Activated T-cell treated with anti-CD3 and anti-CD28 coated beads, Interleukin-2, amount 50 U/mL, for 1 hour (primary cell): ENCODE data around the gene UCN.
"Not testable (repeated sequence)": the region's sequence is repeated elsewhere in the genome, so short reads cannot be mapped to it uniquely, and the experiment has no call there.

Experiments
- DNase-seq: peaks from one replicate; pipeline ENCODE4 v3.0.0-alpha.2; 2020

Gene UCN

DNA sequence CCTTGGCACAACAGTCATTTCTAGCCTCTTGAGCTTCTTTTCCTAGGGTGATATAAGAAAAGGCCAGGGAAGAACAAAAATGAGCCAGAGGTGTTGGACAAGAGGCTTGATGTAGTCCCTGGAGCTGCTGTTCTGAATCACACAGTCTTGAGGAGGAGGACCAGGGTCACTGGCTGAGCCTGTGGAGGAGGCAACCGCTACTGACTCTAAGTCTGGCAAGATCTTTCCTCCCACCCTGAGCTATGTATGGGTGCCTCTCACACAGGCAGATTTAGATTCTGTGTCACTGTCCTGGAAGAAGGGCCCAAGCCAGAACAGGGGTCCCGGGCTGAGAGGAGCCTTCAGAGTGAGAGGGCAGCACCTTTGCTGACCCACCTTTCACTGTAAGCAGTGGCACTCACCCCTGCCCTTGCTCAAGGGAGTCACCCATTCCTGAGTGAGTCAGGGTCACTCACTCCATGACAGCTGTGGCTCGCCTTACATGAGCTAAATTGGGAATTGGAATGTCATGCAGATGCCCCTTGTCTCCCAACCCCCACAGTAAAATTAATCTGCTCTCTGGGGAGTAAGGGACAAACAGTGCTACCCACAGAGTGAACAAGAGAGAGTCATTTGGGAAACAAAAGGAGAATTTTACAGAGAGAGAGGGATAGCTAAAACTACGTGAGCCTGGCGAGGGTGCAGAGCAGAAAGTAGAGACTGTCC lies 26.2 kb downstream of the UCN start, which contains the start of gene TRIM54:
Gene TRIM54, plus strand, starts transcription at position 575 of the 705 bp plus-strand sequence. CDS start 303 bp downstream, outside the sequence.
- DNase-seq = no peak

GRCh38 chr2:27281442-27281841 lies 26.8 kb downstream of the UCN start:
- no peak for DNase-seq

DNA sequence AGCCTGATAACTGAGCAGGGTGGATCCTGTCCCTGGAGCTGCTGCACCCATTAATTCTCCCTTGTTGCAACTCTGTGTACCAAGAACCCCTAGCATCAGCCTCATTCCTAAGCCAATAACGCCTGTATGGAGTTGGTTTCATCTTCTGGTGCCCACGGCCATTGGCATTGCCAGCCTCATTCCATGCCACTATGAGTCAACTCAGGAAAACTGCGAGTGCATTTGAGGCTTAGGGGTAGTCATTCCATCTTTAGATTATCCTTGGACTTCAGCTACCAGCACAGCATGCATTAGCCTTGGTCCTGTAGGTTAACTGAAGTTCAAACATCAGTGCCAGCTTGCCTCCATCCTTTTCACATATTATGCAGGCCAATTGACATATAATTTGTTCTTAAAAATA lies 27.4 kb downstream of the UCN start:
- DNase-seq = no peak

- no peak for DNase-seq
Observed at GRCh38 chr2:27278010-27278409, 30.2 kb downstream of the UCN start.

GRCh38 chr2:27275211-27276150 lies 32.8 kb downstream of the UCN start, which contains the start of gene DNAJC5G:
Gene DNAJC5G (plus strand): TSS chr2:27275433. CDS start chr2:27276729, 1,296 bp downstream.
- no peak for DNase-seq

- DNase-seq = not testable (repeated sequence)
Observed at GRCh38 chr2:27272537-27273522, 35.4 kb downstream of the UCN start.

GRCh38 chr2:27271631-27272340 lies 36.5 kb downstream of the UCN start:
- no peak for DNase-seq

GRCh38 chr2:27270670-27271069 lies 37.6 kb downstream of the UCN start:
- DNase-seq = no peak

GRCh38 chr2:27270131-27270530 lies 38.1 kb downstream of the UCN start:
- no peak for DNase-seq

DNA sequence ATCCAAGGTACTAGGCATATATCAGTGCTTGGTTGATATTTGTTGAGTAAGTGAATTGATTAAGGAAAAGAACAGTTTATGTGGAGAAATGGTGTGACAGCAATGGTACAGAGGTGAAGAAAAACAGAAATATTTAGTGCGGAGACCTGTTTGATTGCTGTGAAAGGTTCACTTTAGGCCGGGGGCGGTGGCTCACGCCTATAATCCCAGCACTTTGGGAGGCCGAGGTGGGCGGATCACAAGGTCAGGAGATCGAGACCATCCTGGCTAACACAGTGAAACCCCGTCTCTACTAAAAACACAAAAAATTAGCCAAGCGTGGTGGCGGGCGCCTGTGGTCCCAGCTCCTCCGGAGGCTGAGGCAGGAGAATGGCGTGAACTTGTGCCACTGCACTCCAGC lies 39.9 kb downstream of the UCN start:
- not testable (repeated sequence) for DNase-seq

DNA sequence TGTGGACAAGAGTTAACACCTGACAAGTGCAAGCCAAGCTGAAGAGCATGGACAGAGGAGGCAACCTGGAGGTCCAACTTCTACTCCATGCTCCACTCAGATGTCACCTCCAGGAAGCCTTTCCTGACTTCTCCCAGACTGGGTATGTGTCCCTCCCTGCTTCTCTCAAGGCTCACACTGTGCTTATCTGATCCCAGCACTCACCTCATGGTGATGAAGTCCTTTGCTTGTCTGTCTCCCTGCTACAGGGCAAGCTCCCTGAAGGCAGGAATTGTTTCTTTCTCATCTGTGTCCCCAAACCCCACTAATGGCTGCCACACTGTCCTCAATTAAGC lies 42.7 kb downstream of the UCN start:
- no peak for DNase-seq

DNA sequence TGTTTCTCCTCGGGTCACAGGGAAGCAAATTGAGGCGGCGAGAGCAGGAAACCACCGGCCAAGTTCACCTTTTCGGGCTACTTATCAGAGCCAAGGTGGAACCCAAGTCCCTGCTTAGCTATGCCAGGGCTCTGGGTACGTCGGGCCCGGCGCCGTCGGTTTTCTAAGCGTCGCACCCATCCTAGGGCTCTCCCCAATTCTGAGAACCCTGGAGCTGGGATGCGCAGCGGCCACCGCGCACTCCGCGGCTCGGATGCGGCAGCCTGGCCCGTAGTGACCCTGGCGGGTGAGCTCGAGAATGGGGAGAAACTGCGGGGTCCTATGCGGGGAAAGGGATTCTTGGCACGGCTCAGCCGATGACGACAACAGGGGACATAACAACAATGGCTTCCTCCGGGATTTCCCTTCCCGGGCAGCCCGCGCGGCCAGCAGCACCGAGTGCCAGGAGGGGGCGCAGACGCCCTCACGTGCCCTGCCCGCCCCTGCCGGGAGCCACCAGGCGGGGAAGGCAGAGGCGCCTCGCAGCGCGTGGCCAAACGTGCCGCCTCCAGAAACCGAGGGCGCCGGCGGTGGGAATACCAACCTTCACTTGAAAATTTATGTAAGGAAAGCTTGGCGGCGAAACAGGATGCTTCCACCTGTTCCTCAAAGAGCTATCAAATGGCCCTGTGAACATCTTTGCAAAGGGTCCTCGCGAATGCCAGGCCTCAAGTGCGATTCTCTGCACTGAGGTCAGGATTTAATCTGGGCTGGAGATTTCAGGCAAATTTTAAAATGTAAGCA lies 43.3 kb downstream of the UCN start:
- peak; percentile 75 for DNase-seq

DNA sequence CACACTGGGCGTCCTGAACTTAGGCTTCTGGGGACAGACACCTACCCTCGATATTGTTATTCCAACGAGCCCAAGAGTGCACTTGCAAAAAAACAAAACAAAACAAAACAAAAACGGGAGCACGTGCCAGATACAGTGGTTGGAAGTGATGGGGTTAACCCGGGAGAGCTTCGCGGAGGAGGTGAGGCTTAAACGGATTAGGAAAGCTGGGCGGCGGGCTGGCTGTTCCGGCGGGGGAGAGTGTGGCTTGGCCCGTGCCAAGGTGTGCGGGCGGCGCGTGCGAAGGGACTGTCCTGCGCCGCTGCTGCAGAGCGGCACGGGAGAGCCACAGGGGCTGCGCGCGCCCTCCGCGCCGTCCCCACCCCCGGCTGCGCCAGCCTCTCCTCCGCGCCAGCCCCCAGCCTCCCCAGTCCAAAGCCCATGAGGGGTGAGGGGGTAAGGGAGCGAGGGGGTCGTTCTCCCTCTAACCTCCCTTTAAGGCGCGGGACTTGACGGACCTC lies 43.9 kb downstream of the UCN start:
- peak; percentile 42 for DNase-seq

- peak; percentile 33 for DNase-seq
Observed at GRCh38 chr2:27263287-27264252, 44.7 kb downstream of the UCN start.

DNA sequence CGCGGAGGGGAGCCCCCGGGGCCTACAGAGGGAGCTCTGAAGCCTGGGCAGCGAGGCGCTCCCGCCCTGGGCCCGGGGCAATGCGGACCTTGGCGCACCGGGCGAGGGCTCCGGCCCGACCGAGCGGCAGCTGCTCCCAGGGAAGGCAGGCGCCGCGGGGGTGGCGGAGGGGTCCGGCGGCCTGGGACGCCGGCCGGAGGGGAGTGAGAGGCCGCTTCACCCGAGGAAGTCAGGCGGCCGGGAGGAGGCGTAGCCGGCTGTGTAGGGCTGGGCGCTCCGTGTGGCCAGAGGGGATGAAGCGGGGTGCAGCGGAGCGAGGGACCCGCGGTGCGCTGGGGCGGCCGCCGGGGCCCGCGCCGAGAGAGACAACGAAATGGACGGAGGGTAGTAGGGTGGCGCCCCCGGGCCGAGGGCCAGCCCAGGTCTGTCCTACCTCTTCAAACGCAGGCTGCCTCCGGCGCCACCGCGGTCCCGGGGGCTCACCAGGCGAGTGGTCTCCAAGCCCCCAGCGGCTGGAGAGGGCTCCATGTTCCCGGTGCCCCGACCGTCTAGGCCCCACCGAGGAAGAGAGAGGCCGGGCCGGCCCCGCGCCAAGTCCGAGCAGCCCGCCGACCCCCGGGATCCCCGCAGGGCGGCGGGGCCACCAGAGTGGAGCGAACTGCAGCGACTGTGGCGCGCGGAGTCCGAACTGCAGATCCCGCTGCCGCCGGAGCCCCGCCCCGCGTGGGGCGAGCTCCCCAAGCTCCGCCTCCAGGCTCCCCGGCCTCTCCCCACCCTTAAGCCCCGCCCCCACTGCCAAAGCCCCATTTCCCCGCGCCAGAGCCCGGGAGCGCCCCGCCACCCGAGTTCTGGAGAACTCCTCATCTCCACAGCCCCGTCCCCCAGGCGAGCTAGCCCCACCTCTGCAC lies 45.6 kb downstream of the UCN start, which contains the start of gene SLC30A3:
Gene SLC30A3, minus strand, starts transcription at position 669 of the 908 bp plus-strand sequence. Its CDS starts 141 bp downstream, at position 528.
- peak; percentile 72 for DNase-seq

DNA sequence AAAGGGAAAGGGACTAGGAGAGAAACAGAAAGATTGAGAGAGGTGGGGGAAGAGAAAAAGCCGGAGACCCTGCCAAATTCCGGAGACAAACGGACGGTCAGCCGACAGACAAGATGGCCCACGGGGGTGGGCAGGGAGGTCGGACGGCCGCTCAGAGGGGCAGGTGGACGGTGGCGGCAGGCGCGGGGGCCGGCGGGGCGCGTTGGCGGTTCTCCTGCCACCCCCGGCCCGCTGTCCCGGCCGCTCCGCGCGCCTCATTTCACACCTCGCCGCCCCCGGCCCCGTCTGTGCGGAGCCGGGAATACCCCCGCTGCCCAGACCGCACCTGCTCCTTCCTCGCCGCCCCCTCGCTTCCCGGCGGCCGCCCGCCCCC lies 46.3 kb downstream of the UCN start:
- DNase-seq = no peak

- DNase-seq = no peak
Observed at GRCh38 chr2:27261241-27261925, 46.9 kb downstream of the UCN start.

DNA sequence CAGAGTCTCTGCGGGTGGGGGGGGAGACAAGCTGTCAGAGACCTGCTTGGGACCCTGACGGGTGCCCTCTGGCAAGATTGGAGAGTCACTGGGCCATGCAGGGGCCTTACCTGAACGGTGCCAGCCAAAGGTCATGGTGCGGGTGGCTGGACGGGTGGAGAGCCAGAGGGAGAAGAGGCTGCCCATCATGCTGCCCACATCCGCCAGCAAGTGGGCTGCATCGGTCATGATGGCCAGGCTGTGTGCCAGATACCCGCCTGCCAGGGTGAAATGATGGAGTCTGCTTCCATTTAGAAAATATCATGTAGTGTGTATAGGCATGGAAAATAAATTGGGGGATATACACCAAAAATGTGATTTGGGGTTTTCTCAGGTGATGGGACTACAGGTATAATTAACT lies 50.2 kb downstream of the UCN start:
- DNase-seq = no peak
